Hematopoietic multipotent progenitor cell (in vitro differentiated cells): ENCODE measurements around the gene FMN1. TPM values are rescaled to one million over a fixed set of nuclear protein-coding genes. Genes with fewer than 3 reads are reported as not detected.

ENCODE experiments used
- DNase-seq, 3 donors: peaks; one replicate each; pipeline ENCODE4 v3.0.0-alpha.2; 2011 to 2015; ENCODE audit warnings: low read depth in 2 of 3, low spot score in 2 of 3
- total RNA-seq: library from RNA; depleted of rRNA; stranded (reverse); fragments of >200 nt; gene quantifications from one replicate; pipeline ENCODE4 v1.2.3, GENCODE V29; 2012

The FMN1 gene
- total RNA-seq, 1 donor = 0.27 TPM

- DNase-seq = peak; percentile 16 to 79 (median 73)
Observed at GRCh38 chr15:33126559-33127290, 67.8 kb downstream of the FMN1 start.

GRCh38 chr15:33125894-33126537 lies 68.5 kb downstream of the FMN1 start:
- DNase-seq = peak in 2 of 3 donors; percentile 14 to 15

GRCh38 chr15:33124811-33125210 lies 69.7 kb downstream of the FMN1 start:
- DNase-seq = no peak

GRCh38 chr15:33124279-33124678 lies 70.2 kb downstream of the FMN1 start:
- DNase-seq = no peak

GRCh38 chr15:33119865-33120264 lies 74.6 kb downstream of the FMN1 start:
- no peak for DNase-seq

- no peak for DNase-seq
Observed at GRCh38 chr15:33119273-33119672, 75.2 kb downstream of the FMN1 start.

- DNase-seq = no peak
Observed at GRCh38 chr15:33116198-33116597, 78.3 kb downstream of the FMN1 start.

GRCh38 chr15:33115191-33115861 lies 79.2 kb downstream of the FMN1 start:
- no peak for DNase-seq

- no peak for DNase-seq
Observed at GRCh38 chr15:33114374-33114717, 80.2 kb downstream of the FMN1 start.

GRCh38 chr15:33113666-33114373 lies 80.7 kb downstream of the FMN1 start:
- no peak for DNase-seq

GRCh38 chr15:33112541-33113105 lies 81.9 kb downstream of the FMN1 start:
- DNase-seq = no peak

GRCh38 chr15:33111041-33111451 lies 83.5 kb downstream of the FMN1 start:
- DNase-seq = no peak

GRCh38 chr15:33109345-33109744 lies 85.2 kb downstream of the FMN1 start:
- DNase-seq = no peak

GRCh38 chr15:33108518-33108917 lies 86.0 kb downstream of the FMN1 start:
- DNase-seq = no peak

GRCh38 chr15:33107950-33108349 lies 86.6 kb downstream of the FMN1 start:
- DNase-seq = no peak

- DNase-seq = peak in 2 of 3 donors; percentile 29 to 50
Observed at GRCh38 chr15:33104212-33104611, 90.3 kb downstream of the FMN1 start.

GRCh38 chr15:33101036-33101435 lies 93.5 kb downstream of the FMN1 start:
- DNase-seq = no peak

GRCh38 chr15:33100314-33100713 lies 94.2 kb downstream of the FMN1 start:
- peak in 1 of 3 donors; percentile 6 for DNase-seq

GRCh38 chr15:33099739-33100138 lies 94.8 kb downstream of the FMN1 start:
- DNase-seq = no peak

- DNase-seq = no peak
Observed at GRCh38 chr15:33099213-33099612, 95.3 kb downstream of the FMN1 start.
